BLaER1 (cell line): ENCODE results near the gene ROR1.

Experiments
- H3K27ac ChIP-seq: shearing (Covaris generic); formaldehyde crosslinking; 2 replicates; pipeline ENCODE4 v1.8.1; 2022
- H3K27me3 ChIP-seq: shearing (Covaris generic); formaldehyde crosslinking; 2 replicates; pipeline ENCODE4 v1.8.1; 2022
- H3K36me3 ChIP-seq: shearing (Covaris generic); formaldehyde crosslinking; 2 replicates; pipeline ENCODE4 v1.8.1; 2022
- H3K4me1 ChIP-seq: shearing (Covaris generic); formaldehyde crosslinking; 2 replicates; pipeline ENCODE4 v1.8.1; 2022
- H3K4me2 ChIP-seq: shearing (Covaris generic); formaldehyde crosslinking; 2 replicates; pipeline ENCODE4 v1.8.1; 2022
- H3K4me3 ChIP-seq: shearing (Covaris generic); formaldehyde crosslinking; 2 replicates; pipeline ENCODE4 v1.8.1; 2022
- H3K9ac ChIP-seq: shearing (Covaris generic); formaldehyde crosslinking; 2 replicates; pipeline ENCODE4 v1.8.1; 2022
- H3K9me3 ChIP-seq: shearing (Covaris generic); formaldehyde crosslinking; 2 replicates; pipeline ENCODE4 v1.8.1; 2022
- H4K20me1 ChIP-seq: shearing (Covaris generic); formaldehyde crosslinking; 2 replicates; pipeline ENCODE4 v1.8.1; 2022
- Cebpa-rat ChIP-seq: shearing (Covaris generic); IDR thresholded peaks from 2 replicates; pipeline ENCODE4 v1.8.1; 2022

ROR1 gene

GRCh38 chr1:64060611-64061302 is 286.9 kb downstream of the ROR1 start:
- Histone ChIP-seq H3K27ac (no peak overlapping the region), H3K4me3 (no peak overlapping the region), H3K9me3 (peaks cover 10% of the 10 kb centered on the region; the same call in 1 of the 2 replicates), H3K36me3 (no peaks in the 10 kb centered on the region), H3K4me2 (no peak overlapping the region), H3K9ac (no peak overlapping the region), H4K20me1 (no peaks in the 10 kb centered on the region), H3K27me3 (no peaks in the 10 kb centered on the region), H3K4me1 (no peaks in the 10 kb centered on the region)
- no peak for TF ChIP-seq Cebpa-rat

- H3K27ac ChIP-seq, result no peak overlapping the region
- H3K4me3 ChIP-seq, result no peak overlapping the region
- no peaks in the 10 kb centered on the region for H4K20me1 ChIP-seq
- no peaks in the 10 kb centered on the region for H3K27me3 ChIP-seq
- peaks cover 10% of the 10 kb centered on the region; the same call in 1 of the 2 replicates for H3K9me3 ChIP-seq
- H3K4me2 ChIP-seq, result no peak overlapping the region
- H3K36me3 ChIP-seq, result no peaks in the 10 kb centered on the region
- no peak overlapping the region for H3K9ac ChIP-seq
- no peak for TF ChIP-seq Cebpa-rat
- no peaks in the 10 kb centered on the region for H3K4me1 ChIP-seq
Measured at GRCh38 chr1:64061430-64062104, 287.8 kb downstream of the ROR1 start.

- no peaks in the 10 kb centered on the region for H3K36me3 ChIP-seq
- no peaks in the 10 kb centered on the region for H3K27me3 ChIP-seq
- H3K4me2 ChIP-seq, result no peak overlapping the region
- H3K9me3 ChIP-seq, result peaks cover 10% of the 10 kb centered on the region; the same call in 1 of the 2 replicates
- no peak overlapping the region for H3K27ac ChIP-seq
- no peak overlapping the region for H3K9ac ChIP-seq
- no peak overlapping the region for H3K4me3 ChIP-seq
- TF ChIP-seq Cebpa-rat, result no peak
- H3K4me1 ChIP-seq, result no peaks in the 10 kb centered on the region
- no peaks in the 10 kb centered on the region for H4K20me1 ChIP-seq
Measured at GRCh38 chr1:64062529-64062928, 288.7 kb downstream of the ROR1 start.

DNA sequence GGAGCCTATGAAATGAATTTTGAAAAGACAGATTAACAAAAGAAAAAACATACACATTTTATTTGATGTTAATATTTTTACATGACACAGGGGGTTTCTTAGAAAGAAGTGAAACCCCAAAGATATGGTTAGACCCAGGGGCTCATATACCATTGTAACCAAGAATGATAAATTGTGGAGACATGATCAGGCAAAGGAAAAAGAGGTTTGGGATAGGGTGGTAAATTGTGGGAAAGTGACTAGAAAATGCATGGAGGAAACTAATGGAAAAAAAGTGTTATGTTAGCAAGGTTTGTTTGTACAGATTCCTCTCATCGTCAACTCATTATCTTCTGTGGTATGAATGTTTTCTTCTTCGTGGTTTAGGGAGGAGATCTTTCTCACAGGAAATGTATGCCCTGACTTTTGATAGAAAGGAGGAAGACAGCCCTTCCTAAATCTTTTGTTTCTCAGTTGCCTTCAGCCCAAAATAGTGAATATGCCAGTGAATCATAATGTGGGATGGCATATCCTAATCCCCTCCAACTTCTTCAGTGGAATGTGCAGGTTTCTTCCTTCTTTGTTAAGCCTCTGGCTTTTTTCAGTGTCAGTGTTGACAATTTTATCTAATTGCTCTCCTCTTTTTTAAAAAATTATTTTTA is 289.2 kb downstream of the ROR1 start:
- no peak overlapping the region for H3K4me3 ChIP-seq

DNA sequence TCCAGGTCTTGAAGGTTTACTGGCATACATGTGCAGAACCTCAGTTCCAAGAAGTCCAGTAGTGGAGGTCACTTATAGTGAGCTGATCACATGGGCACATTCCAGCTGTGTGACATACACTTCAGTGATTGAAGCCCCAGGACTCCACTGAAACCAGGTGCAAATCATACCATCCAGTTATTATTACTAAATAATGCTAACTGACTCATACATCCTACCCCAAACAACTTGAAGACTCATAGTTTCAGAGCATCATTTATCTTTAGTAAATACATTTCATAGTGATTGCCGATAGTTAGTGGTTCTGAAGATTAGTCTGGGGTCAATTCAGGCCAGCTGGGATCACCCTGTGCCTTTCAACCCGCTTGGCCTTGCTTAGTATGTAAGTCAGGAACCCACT is 291.8 kb downstream of the ROR1 start:
- Histone ChIP-seq H3K9me3 (no peaks in the 10 kb centered on the region), H4K20me1 (no peaks in the 10 kb centered on the region), H3K36me3 (no peaks in the 10 kb centered on the region), H3K4me1 (peaks cover 9% of the 10 kb centered on the region), H3K27me3 (no peaks in the 10 kb centered on the region), H3K4me3 (no peak overlapping the region), H3K4me2 (no peak overlapping the region), H3K27ac (no peak overlapping the region), H3K9ac (no peak overlapping the region)
- no peak for TF ChIP-seq Cebpa-rat

More for the DNA sequence above, 289.2 kb downstream of the ROR1 start:
- Histone ChIP-seq H3K9ac (no peak overlapping the region), H3K9me3 (peaks cover 8% of the 10 kb centered on the region; the same call in 1 of the 2 replicates), H3K27me3 (no peaks in the 10 kb centered on the region), H3K4me2 (no peak overlapping the region), H3K36me3 (no peaks in the 10 kb centered on the region), H4K20me1 (no peaks in the 10 kb centered on the region), H3K27ac (no peak overlapping the region), H3K4me1 (no peaks in the 10 kb centered on the region)
- TF ChIP-seq Cebpa-rat, result no peak

DNA sequence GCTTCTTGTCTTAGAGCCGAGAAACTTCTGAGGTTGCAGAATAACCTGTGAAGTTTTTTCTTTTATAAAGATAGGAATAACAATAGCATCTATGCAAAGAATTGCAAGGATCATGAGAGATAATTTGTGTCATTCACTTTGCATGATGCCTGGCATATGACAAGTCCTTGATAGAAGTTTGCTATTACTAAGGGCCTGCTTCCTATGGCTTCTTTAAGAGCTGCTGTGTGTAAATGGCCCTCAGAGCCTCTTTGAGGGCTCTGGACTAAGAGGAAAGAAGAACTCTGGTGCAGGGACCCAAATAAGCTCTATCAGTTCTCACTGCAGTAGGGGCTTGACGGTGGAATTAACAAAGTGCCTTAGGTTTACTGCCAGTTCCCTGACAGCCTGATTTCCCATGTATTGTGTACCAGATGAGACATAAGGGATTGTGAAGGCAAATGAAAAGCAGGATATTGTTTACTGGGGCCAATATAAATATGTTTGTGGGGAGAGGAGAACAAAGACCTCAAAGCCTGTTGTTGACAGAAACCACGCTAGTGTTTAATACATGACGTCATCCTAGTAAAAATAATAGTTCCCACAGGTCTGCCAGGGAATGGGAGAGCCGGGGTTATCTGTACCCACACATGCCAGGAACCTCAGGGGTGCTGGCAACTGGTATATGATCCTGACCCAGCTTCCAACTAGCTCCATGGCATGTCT is 298.4 kb downstream of the ROR1 start:
- Histone ChIP-seq H3K36me3 (no peaks in the 10 kb centered on the region), H3K4me1 (peaks cover 9% of the 10 kb centered on the region), H3K27ac (no peak overlapping the region), H3K4me2 (no peak overlapping the region), H4K20me1 (no peaks in the 10 kb centered on the region), H3K27me3 (no peaks in the 10 kb centered on the region), H3K9me3 (no peaks in the 10 kb centered on the region), H3K9ac (no peak overlapping the region), H3K4me3 (no peak overlapping the region)
- no peak for TF ChIP-seq Cebpa-rat

GRCh38 chr1:64073705-64074104 is 299.9 kb downstream of the ROR1 start:
- no peak overlapping the region for H3K27ac ChIP-seq

DNA sequence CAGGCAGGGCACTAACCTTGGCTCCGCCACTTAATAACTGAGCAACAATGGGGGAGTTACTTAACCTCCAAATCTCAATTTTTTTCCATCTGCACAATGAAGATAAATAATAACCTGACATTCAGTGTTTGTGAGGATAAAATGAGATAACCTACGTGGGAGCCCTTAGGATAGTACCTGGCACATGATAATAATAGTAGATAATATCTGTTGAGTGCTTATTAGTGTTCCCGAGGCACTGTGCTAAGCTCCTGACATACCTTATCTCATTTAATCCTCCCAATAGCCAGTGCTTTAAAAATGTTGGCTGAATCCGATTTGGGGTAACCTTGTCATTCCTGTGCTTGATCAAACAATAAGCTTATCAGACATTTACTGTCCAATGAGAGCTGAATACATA is 300.9 kb downstream of the ROR1 start:
- Histone ChIP-seq H3K4me2 (no peak overlapping the region), H3K36me3 (no peaks in the 10 kb centered on the region), H3K27ac (no peak overlapping the region), H3K4me1 (no peaks in the 10 kb centered on the region), H4K20me1 (no peaks in the 10 kb centered on the region), H3K27me3 (no peaks in the 10 kb centered on the region), H3K9me3 (no peaks in the 10 kb centered on the region), H3K4me3 (no peak overlapping the region), H3K9ac (no peak overlapping the region)
- no peak for TF ChIP-seq Cebpa-rat

More at GRCh38 chr1:64073705-64074104, 299.9 kb downstream of the ROR1 start:
- no peaks in the 10 kb centered on the region for H3K9me3 ChIP-seq
- H3K27me3 ChIP-seq, result no peaks in the 10 kb centered on the region
- H3K36me3 ChIP-seq, result no peaks in the 10 kb centered on the region
- no peak overlapping the region for H3K9ac ChIP-seq
- no peak for TF ChIP-seq Cebpa-rat
- H3K4me1 ChIP-seq, result peaks cover 9% of the 10 kb centered on the region
- no peaks in the 10 kb centered on the region for H4K20me1 ChIP-seq
- H3K4me2 ChIP-seq, result no peak overlapping the region
- no peak overlapping the region for H3K4me3 ChIP-seq

- Histone ChIP-seq H3K9ac (no peak overlapping the region), H3K9me3 (no peaks in the 10 kb centered on the region), H4K20me1 (no peaks in the 10 kb centered on the region), H3K27ac (no peak overlapping the region), H3K4me1 (0 out of 2 replicates have a peak, but pooled peaks cover 2% of the 10 kb centered on the region), H3K4me2 (no peak overlapping the region), H3K4me3 (no peak overlapping the region), H3K36me3 (no peaks in the 10 kb centered on the region), H3K27me3 (no peaks in the 10 kb centered on the region)
- no peak for TF ChIP-seq Cebpa-rat
Measured at GRCh38 chr1:64077281-64077940, 303.6 kb downstream of the ROR1 start.
